Endothelial cell of hepatic sinusoid (primary cell): ENCODE results near the gene PCNX4.

Experiments
- in situ Hi-C: cut with HindIII; loops from 2 replicates; pipeline ENCODE4 v1.10.0; 2017; ENCODE audit warnings: low sequenced_read_pairs

The PCNX4 gene

GRCh38 chr14:60099855-60100254 is 8.1 kb downstream of the PCNX4 start:
- in situ Hi-C loops: loop anchor here (5.0 kb wide), 1 partner anchor 52 kb away; no protein-coding TSS in a partner anchor

GRCh38 chr14:60101786-60102185 is 10.1 kb downstream of the PCNX4 start:
- in situ Hi-C loops: no loop called here

- in situ Hi-C loops: no loop called here
These were observed 10.7 kb downstream of the PCNX4 start for GRCh38 chr14:60102389-60102788.

GRCh38 chr14:60106339-60106738 is 14.6 kb downstream of the PCNX4 start:
- in situ Hi-C loops: no loop called here

GRCh38 chr14:60107477-60107876 is 15.8 kb downstream of the PCNX4 start:
- in situ Hi-C loops: no loop called here

GRCh38 chr14:60111732-60112131 is 20.0 kb downstream of the PCNX4 start:
- in situ Hi-C loops: no loop called here

GRCh38 chr14:60114881-60115280 is 23.2 kb downstream of the PCNX4 start:
- in situ Hi-C loops: no loop called here

GRCh38 chr14:60116181-60116580 is 24.5 kb downstream of the PCNX4 start:
- in situ Hi-C loops: no loop called here

GRCh38 chr14:60125918-60126317 is 34.2 kb downstream of the PCNX4 start:
- in situ Hi-C loops: no loop called here

- in situ Hi-C loops: no loop called here
These were observed 41.8 kb downstream of the PCNX4 start for GRCh38 chr14:60133487-60133886.

GRCh38 chr14:60134702-60135101 is 43.0 kb downstream of the PCNX4 start:
- in situ Hi-C loops: no loop called here

- in situ Hi-C loops: loop anchor here (5.0 kb wide), 1 partner anchor 54 kb away; no protein-coding TSS in a partner anchor
These were observed 60.0 kb downstream of the PCNX4 start for GRCh38 chr14:60151715-60152114.

GRCh38 chr14:60153991-60154390 is 62.3 kb downstream of the PCNX4 start:
- in situ Hi-C loops: loop anchor here (5.0 kb wide), 1 partner anchor 57 kb away; no protein-coding TSS in a partner anchor

- in situ Hi-C loops: loop anchor here (5.0 kb wide), 1 partner anchor 57 kb away; no protein-coding TSS in a partner anchor
These were observed 62.9 kb downstream of the PCNX4 start for GRCh38 chr14:60154671-60155070.

- in situ Hi-C loops: loop anchor here (5.0 kb wide), 1 partner anchor 193 kb away; no protein-coding TSS in a partner anchor
These were observed 68.7 kb downstream of the PCNX4 start for GRCh38 chr14:60160422-60160821.

- in situ Hi-C loops: loop anchor here (5.0 kb wide), 1 partner anchor 194 kb away; no protein-coding TSS in a partner anchor
These were observed 69.7 kb downstream of the PCNX4 start for GRCh38 chr14:60161196-60162107.

GRCh38 chr14:60163693-60164092 is 72.0 kb downstream of the PCNX4 start:
- in situ Hi-C loops: loop anchor here (5.0 kb wide), 1 partner anchor 196 kb away; no protein-coding TSS in a partner anchor

- in situ Hi-C loops: loop anchor here (5.0 kb wide), 1 partner anchor 197 kb away; no protein-coding TSS in a partner anchor
These were observed 72.6 kb downstream of the PCNX4 start for GRCh38 chr14:60164404-60164711.

GRCh38 chr14:60164712-60165546 is 73.2 kb downstream of the PCNX4 start, which contains the start of gene DHRS7:
Gene DHRS7, minus strand, starts transcription at chr14:60165398. Its CDS starts 89 bp downstream, at chr14:60165309.
- in situ Hi-C loops: loop anchor here (5.0 kb wide), 1 partner anchor 198 kb away; no protein-coding TSS in a partner anchor

- in situ Hi-C loops: no loop called here
These were observed 73.8 kb downstream of the PCNX4 start for GRCh38 chr14:60165547-60165876.

- in situ Hi-C loops: no loop called here
These were observed 74.4 kb downstream of the PCNX4 start for GRCh38 chr14:60166142-60166541.
